Sigmoid colon (tissue), 7 donors: ENCODE data around the gene GLI3. TPM values are rescaled to one million over a fixed set of nuclear protein-coding genes. Genes with fewer than 3 reads are reported as not detected.

Experiments used
- DNase-seq: peaks from one replicate; pipeline ENCODE4 v3.0.0-alpha.2; 2019
- H3K27ac ChIP-seq, 4 donors: fragments of 200-600 bp; sonication (generic); one replicate each; pipeline ENCODE4 v1.5.1; 2016 to 2019; ENCODE audit warnings: mild to moderate bottlenecking in 1 of 4
- H3K27me3 ChIP-seq, 3 donors: fragments of 200-600 bp; sonication (generic); one replicate each; pipeline ENCODE4 v1.5.1; 2019; ENCODE audit warnings: mild to moderate bottlenecking in 1 of 3
- H3K36me3 ChIP-seq, 4 donors: fragments of 200-600 bp; sonication (generic); one replicate each; pipeline ENCODE4 v1.5.1; 2016 to 2019
- H3K4me1 ChIP-seq, 4 donors: fragments of 200-600 bp; sonication (generic); one replicate each; pipeline ENCODE4 v1.5.1; 2017 to 2019
- H3K4me3 ChIP-seq, 4 donors: fragments of 200-600 bp; sonication (generic); one replicate each; pipeline ENCODE4 v1.5.1; 2017 to 2019; ENCODE audit warnings: mild to moderate bottlenecking in 2 of 4, moderate library complexity in 1 of 4
- H3K9me3 ChIP-seq, 4 donors: fragments of 200-600 bp in 3 of 4; sonication (generic) in 3 of 4; one replicate each; pipeline versions ENCODE4 v1.5.1 to v1.6.1; 2013 to 2019
- CTCF ChIP-seq, 4 experiments: fragments of 450-650 bp in 3 of 4; fragments of 200-600 bp in 1 of 4; IDR thresholded peaks; one replicate each; pipeline ENCODE4 v1.5.1; 2016 to 2019; ENCODE audit warnings: antibody characterized with exemption in 4 of 4, mild to moderate bottlenecking in 3 of 4, moderate library complexity in 2 of 4
- EP300 ChIP-seq, 4 donors: sonication (generic); formaldehyde crosslinking; IDR thresholded peaks; one replicate each; pipeline ENCODE4 v1.6.1; 2017; ENCODE audit warnings: antibody characterized with exemption in 4 of 4
- POLR2A ChIP-seq, 2 donors: fragments of 450-650 bp; IDR thresholded peaks; one replicate each; pipeline ENCODE4 v1.6.1; 2016; ENCODE audit warnings: antibody characterized with exemption in 2 of 2, mild to moderate bottlenecking in 2 of 2, moderate library complexity in 2 of 2
- POLR2AphosphoS5 ChIP-seq, 4 donors: sonication (generic); formaldehyde crosslinking; IDR thresholded peaks; one replicate each; pipeline ENCODE4 v1.6.1; 2017; ENCODE audit warnings: antibody characterized with exemption in 4 of 4
- WGBS, 2 donors: extraction: QIAGEN DNeasy Blood & Tissue Kit; methylation state at CpG; one replicate each; pipeline ENCODE4 v1.1.7; 2013; 5-methylcytosine and 5-hydroxymethylcytosine counted together
- intact Hi-C: fragments of 100-400 bp; cut with DNase I; formaldehyde crosslinking; loops from one replicate; pipeline ENCODE4 v1.15.1; 2023
- polyA plus RNA-seq, 3 donors: library from polyadenylated mRNA; stranded (reverse); fragments of 200-250 nt; gene quantifications; one replicate each; pipeline ENCODE4 v1.2.3, GENCODE V29; 2013
- total RNA-seq, 4 donors: library from RNA; depleted of rRNA; stranded (reverse); fragments of >200 nt; gene quantifications; one replicate each; pipeline ENCODE4 v1.1.0, GENCODE V29; 2016
- donor health status: healthy with polysubstance abuse.
- donor health status: Bipolar disorder and iron deficiency.
- donor health status: healthy.

The GLI3 gene
- total and polyA plus RNA-seq, 7 donors: 0.23 to 31.6 (median 17.2) TPM

GRCh38 chr7:41994746-41995110, 242.3 kb downstream of the GLI3 start:
- 85 to 88% methylated on average over 4 of the region's 4 CpGs for WGBS, 2 donors
- Histone ChIP-seq H3K36me3 (peaks cover 0 to 9% (median 1%) of the 10 kb centered on the region in 4 donors), H3K9me3 (no peaks in the 10 kb centered on the region), H3K4me3 (no peak overlapping the region), H3K4me1 (peaks cover 0 to 70% (median 53%) of the 10 kb centered on the region in 4 donors), H3K27ac (peak overlapping the region in 1 of 4 donors; percentile 16), H3K27me3 (no peaks in the 10 kb centered on the region)
- intact Hi-C loops: no loop called here
- TF ChIP-seq CTCF (IDR thresholded peaks at IDR 0.05): no peak
- no peak for TF ChIP-seq POLR2AphosphoS5 (IDR thresholded peaks at IDR 0.05)
- TF ChIP-seq EP300 (IDR thresholded peaks at IDR 0.05): no peak
- no peak for TF ChIP-seq POLR2A (IDR thresholded peaks at IDR 0.05)
- DNase-seq: no peak

GRCh38 chr7:41994036-41994745, 242.8 kb downstream of the GLI3 start:
- H3K4me1 ChIP-seq: peaks cover 0 to 70% (median 53%) of the 10 kb centered on the region in 4 donors

GRCh38 chr7:41992881-41993867, 243.8 kb downstream of the GLI3 start:
- Histone ChIP-seq H3K36me3 (no peaks in the 10 kb centered on the region), H3K4me1 (peaks cover 0 to 63% (median 51%) of the 10 kb centered on the region in 4 donors), H3K27me3 (no peaks in the 10 kb centered on the region), H3K9me3 (no peaks in the 10 kb centered on the region), H3K4me3 (no peak overlapping the region), H3K27ac (peak overlapping the region in 3 of 4 donors; percentile 2 to 40 (median 9))
- no peak for TF ChIP-seq POLR2AphosphoS5 (IDR thresholded peaks at IDR 0.05)
- no peak for TF ChIP-seq POLR2A (IDR thresholded peaks at IDR 0.05)
- no peak for TF ChIP-seq EP300 (IDR thresholded peaks at IDR 0.05)
- TF ChIP-seq CTCF (IDR thresholded peaks at IDR 0.05): no peak
- intact Hi-C loops: no loop called here
- no peak for DNase-seq
- 71 to 73% methylated on average over 13 of the region's 13 CpGs for WGBS, 2 donors

More at GRCh38 chr7:41994036-41994745, 242.8 kb downstream of the GLI3 start:
- Histone ChIP-seq H3K9me3 (no peaks in the 10 kb centered on the region), H3K4me3 (no peak overlapping the region), H3K36me3 (peaks cover 0 to 3% (median 0%) of the 10 kb centered on the region in 4 donors), H3K27me3 (no peaks in the 10 kb centered on the region), H3K27ac (peak overlapping the region in 1 of 4 donors; percentile 9)
- TF ChIP-seq CTCF (IDR thresholded peaks at IDR 0.05): no peak
- TF ChIP-seq POLR2A (IDR thresholded peaks at IDR 0.05): no peak
- TF ChIP-seq POLR2AphosphoS5 (IDR thresholded peaks at IDR 0.05): no peak
- no peak for TF ChIP-seq EP300 (IDR thresholded peaks at IDR 0.05)
- WGBS, 2 donors: 35 to 46% methylated on average over 3 of the region's 3 CpGs
- DNase-seq: no peak
- intact Hi-C loops: no loop called here

GRCh38 chr7:41984888-41985287, 252.1 kb downstream of the GLI3 start:
- intact Hi-C loops: loop anchor here (10.0 kb wide), 1 partner anchor 360 kb away; no protein-coding TSS in a partner anchor
- TF ChIP-seq EP300 (IDR thresholded peaks at IDR 0.05) (no peak), POLR2A (IDR thresholded peaks at IDR 0.05) (no peak), CTCF (IDR thresholded peaks at IDR 0.05) (no peak), POLR2AphosphoS5 (IDR thresholded peaks at IDR 0.05) (no peak)
- H3K27me3 ChIP-seq: no peaks in the 10 kb centered on the region
- no peak overlapping the region for H3K27ac ChIP-seq
- H3K9me3 ChIP-seq: no peaks in the 10 kb centered on the region
- 91 to 96% methylated on average over 1 of the region's 1 CpG for WGBS, 2 donors
- no peak for DNase-seq
- H3K4me3 ChIP-seq: no peak overlapping the region
- H3K36me3 ChIP-seq: no peaks in the 10 kb centered on the region
- peaks cover 0 to 39% (median 28%) of the 10 kb centered on the region in 4 donors for H3K4me1 ChIP-seq
